ENCODE measurements around the gene WDR27.

The WDR27 gene

GRCh38 chr6:169622618-169623017 lies 79.2 kb downstream of the WDR27 start:
- TF ChIP-seq ESRRG (CRISPR knock-in tag; IDR thresholded peaks at IDR 0.05) (no peak), PATZ1 (CRISPR knock-in tag; IDR thresholded peaks at IDR 0.05; ENCODE audit: borderline replicate concordance) (no peak), CSRNP3 (CRISPR knock-in tag; IDR thresholded peaks at IDR 0.05) (no peak), TSHZ2 (CRISPR knock-in tag; IDR thresholded peaks at IDR 0.05) (no peak), TOX (CRISPR knock-in tag; IDR thresholded peaks at IDR 0.05; ENCODE audit: borderline replicate concordance) (no peak)
- no peak for ATAC-seq

GRCh38 chr6:169621311-169621710 lies 80.5 kb downstream of the WDR27 start:
- ATAC-seq: no peak

More at GRCh38 chr6:169621311-169621710, 80.5 kb downstream of the WDR27 start:
- no peak for TF ChIP-seq ISL1 (CRISPR knock-in tag; IDR thresholded peaks at IDR 0.05)
- TF ChIP-seq TCF4 (CRISPR knock-in tag; IDR thresholded peaks at IDR 0.05; ENCODE audit: borderline replicate concordance): no peak
- TF ChIP-seq ZNF70 (CRISPR knock-in tag; IDR thresholded peaks at IDR 0.05): no peak
- TF ChIP-seq ARNTL (CRISPR knock-in tag; IDR thresholded peaks at IDR 0.05; ENCODE audit: borderline replicate concordance, low read depth): no peak
- TF ChIP-seq ZNF8 (CRISPR knock-in tag; IDR thresholded peaks at IDR 0.05): no peak
- TF ChIP-seq POU6F1 (CRISPR knock-in tag; IDR thresholded peaks at IDR 0.05; ENCODE audit: borderline replicate concordance, low read depth): no peak
- no peak for TF ChIP-seq ESRRG (CRISPR knock-in tag; IDR thresholded peaks at IDR 0.05)
- TF ChIP-seq OSR1 (CRISPR knock-in tag; IDR thresholded peaks at IDR 0.05): no peak
- TF ChIP-seq ZNF565 (CRISPR knock-in tag; conservative IDR thresholded peaks at IDR 0.05; ENCODE audit: low read depth): no peak
- TF ChIP-seq ZC3H10 (CRISPR knock-in tag; IDR thresholded peaks at IDR 0.05): no peak
- no peak for TF ChIP-seq RARB (CRISPR knock-in tag; IDR thresholded peaks at IDR 0.05)
- no peak for TF ChIP-seq ZFP30 (CRISPR knock-in tag; IDR thresholded peaks at IDR 0.05)
- no peak for TF ChIP-seq CREB5 (CRISPR knock-in tag; IDR thresholded peaks at IDR 0.05; ENCODE audit: low read depth)
- TF ChIP-seq ZFP3 (CRISPR knock-in tag; IDR thresholded peaks at IDR 0.05): no peak
- no peak for TF ChIP-seq GLIS3 (CRISPR knock-in tag; IDR thresholded peaks at IDR 0.05)
- TF ChIP-seq TSHZ2 (CRISPR knock-in tag; IDR thresholded peaks at IDR 0.05): no peak
- TF ChIP-seq TOX (CRISPR knock-in tag; IDR thresholded peaks at IDR 0.05; ENCODE audit: borderline replicate concordance): no peak
